Esophagus muscularis mucosa (tissue), 2 donors: ENCODE measurements around the gene MSRB2.

ENCODE experiments used
- EP300 ChIP-seq: sonication (generic); formaldehyde crosslinking; IDR thresholded peaks from one replicate; pipeline ENCODE4 v1.6.1; 2017; ENCODE audit warnings: antibody characterized with exemption
- POLR2A ChIP-seq: fragments of 450-650 bp; IDR thresholded peaks from one replicate; pipeline ENCODE4 v1.6.1; 2017; ENCODE audit warnings: antibody characterized with exemption, moderate library complexity, mild to moderate bottlenecking, low read depth

DNA sequence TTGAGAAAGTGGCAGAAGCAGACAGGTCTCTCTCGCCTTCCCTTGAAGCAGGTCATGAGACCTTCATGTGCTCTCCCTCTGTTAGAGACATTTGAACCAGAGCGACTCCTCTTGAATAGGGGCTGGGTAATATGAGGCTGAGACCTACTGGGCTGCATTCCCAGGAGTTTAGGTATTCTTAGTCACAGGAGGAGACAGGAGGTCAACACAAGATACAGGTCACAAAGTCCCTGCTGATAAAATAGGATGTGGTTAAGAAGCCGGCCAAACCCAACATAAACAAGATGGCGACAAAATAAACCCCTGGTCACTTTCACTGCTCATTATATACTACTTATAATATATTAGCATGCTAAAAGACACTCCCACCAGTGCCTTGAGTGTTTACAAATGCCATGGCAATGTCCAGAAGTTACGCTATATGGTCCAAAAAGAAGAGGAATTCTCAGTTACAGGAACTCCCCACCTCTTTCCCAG is 43.5 kb upstream of the MSRB2 start:
- TF ChIP-seq EP300 = no peak
- no peak for TF ChIP-seq POLR2A
